HG02870 (cell line): ENCODE measurements around the gene MMP24OS.

Source experiments
- ATAC-seq: cut with Tn5 transposase; IDR thresholded peaks from one replicate; pipeline ENCODE4 v1.9.1; 2021; ENCODE audit warnings: mild to moderate bottlenecking, moderate library complexity; ENCODE audit not compliant: unreplicated experiment

Gene MMP24OS

DNA sequence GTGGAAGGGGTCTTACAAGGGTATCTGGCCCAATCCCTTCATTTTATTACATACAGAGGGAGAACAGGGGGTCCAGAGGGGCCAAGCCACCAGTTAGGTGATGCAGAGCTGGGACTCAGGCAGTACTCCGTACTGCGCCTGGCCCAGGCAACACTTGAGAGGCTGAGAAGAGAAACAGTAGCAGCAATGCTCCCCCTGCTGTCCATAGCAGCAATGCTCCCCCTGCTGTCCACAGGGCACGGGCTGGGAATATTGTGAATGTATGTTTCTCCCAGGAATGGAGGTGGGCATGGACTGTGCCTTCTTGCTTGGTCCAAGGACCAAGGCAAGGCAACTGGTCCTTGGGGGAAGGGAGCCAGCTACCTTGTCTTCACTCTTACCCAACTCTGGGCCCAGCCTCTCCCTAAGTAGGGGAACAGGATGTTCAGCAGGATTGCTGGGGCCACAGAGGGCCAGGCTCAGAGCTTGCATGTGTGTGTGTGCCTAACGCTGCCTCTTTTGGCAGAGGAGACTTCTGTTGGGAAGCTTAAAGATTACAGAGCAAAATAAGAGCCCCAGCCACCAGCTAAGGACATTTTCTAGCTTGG, 29.1 kb upstream of the MMP24OS start:
- no peak for ATAC-seq

DNA sequence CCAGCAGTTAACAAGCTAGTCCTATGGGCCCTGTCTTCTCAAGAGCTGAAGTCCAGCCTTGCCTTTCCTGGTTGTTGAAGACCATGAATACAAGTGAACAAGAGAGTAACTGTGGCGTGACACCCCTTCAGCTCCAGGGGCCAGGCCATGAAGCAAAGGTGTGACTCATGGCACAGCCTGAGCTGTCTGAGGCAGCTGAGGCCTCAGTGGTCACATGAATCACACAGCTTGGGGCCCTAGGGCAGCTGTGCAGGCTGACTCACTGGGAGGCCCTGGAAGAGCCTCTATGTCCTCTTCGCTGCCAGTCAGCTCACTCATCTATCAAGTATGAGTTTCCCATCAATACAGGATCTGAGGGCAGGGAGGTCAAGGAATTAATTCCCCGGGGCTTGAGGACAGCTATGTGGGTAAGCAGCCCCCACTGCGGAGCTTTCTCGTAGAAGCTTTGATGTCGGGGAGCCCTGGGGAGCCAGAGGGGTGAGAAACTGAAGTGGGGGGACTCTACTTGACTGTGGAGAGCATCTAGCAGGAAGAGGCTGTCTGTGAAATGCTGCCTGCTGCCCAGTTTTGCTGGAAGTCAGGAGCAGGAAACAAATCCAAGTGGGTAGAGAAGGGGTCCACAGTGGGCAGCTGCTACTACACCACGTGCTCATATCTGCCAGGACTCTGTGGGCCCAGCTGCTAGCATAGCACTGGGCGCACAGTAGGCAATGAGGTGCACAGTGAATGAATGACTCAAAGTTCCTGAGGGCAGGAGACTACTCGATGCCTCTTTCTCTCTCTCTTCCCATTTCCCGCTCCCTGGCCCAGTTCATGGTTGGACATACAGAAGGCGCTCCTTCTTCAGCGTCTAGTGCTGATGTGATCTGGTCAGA, 28.0 kb upstream of the MMP24OS start:
- ATAC-seq: no peak

DNA sequence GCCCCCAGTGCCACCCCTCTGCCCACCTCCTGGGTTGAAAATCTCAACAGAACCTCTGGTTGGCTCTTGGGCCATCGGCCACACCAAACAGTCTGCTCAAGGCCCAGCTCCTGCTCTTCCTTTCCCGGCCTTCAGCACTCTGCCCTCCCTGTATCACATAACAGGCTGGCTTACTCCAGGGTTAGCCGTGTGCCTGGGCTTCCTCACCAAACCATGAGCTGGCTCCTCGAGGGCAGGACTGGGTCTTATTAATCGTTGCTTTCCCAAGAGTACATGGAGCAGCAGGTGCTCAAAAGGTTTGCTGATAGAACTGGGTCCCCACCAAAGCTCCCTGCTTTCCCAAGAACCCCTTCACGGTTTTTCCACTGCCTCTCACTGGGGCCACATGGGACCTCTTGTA, 27.0 kb upstream of the MMP24OS start:
- no peak for ATAC-seq

DNA sequence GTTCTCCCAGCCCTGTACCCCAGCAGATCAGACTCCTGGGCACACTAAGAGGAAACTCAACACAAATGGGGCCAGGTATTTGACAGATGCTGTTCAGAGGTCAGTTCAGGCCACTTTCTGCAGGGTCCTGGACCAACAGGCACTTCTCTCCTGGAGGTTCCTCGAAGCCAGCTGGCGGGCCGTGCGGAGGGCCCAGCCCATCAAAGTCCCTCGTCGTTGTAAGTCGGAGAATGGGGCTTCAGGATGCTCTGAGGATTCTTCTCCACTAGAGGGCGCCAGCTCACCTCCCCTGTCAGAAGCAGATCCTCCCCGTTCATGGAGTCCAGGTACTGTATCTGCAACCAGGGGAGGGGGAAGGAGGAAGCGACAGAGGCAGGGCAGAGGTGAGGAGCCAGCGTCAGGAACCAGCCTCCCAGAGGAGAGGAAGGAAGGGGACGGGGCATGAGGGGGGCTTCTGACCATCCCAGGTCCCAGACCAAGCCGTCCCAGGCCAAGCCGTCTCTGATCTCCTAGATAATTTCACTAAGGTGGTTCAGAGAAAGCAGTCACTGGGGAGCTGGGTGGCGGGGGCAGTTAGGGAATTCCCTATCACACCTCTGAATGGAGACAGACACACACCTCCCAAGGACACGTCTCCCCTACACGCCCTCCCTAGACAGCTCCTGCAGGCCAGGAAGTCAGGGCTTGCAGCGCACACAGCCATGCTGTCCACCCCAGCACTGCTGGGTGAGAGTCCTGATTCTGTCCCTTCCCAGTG, 26.0 kb upstream of the MMP24OS start:
- no peak for ATAC-seq

DNA sequence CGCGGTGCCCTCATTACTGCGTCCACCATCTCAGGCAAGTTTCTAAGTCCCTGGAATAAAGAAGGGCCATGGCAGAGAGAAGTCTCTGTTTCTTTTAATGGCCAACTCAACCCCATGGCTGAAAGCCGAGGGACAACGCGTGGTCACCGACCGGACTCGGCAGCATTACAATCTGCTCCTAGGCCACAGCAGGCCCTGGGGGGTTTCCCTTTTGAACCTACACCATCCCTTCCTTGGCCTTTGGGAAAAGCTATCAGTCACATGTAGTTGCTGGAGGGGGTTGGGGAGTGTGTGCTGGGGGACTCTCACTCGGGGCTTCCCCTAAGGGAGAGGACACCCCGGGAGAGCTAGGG, 25.4 kb upstream of the MMP24OS start:
- ATAC-seq: no peak

DNA sequence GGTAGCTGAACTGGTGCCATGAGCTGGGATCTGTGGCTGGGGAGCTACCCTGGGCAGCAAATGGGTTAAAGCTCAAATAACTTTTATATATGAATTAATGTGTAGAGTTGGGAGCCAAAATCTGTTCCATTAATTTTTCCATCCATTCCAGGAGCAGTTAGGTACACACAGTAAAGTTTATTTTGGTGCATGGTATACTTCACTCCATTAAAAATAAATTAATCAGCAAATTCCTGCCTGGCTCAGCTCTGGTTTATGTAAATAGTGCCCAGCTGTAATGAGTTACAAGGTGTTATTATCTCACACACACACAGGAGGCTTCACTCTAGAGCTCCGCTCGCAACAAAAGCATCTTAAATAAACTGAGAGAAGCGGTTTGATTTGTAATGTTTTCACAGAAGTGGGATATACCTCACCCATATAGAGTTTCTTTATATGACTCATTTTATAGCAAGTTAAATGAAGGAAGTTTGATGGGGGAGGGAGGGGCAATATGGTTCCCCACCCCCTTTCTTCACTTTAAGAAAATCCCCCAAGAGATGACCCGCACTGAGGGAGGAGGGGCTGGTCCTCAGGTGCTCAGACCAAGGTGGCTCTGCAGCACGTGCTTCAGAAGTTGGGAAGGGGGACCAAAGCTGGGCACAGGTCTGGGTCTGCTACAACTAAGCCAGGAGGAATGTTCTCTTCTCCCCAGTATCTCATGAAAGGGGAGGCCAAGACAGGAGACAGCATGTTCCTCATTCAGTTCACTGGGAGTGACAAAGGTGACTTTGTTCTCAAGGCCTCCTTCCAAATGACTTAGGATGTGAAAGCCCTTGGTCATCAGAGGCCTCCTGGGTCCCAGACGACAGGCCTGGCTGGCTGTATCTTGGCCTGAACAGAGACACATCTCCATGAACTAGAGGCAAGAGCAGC, 24.8 kb upstream of the MMP24OS start:
- no peak for ATAC-seq

DNA sequence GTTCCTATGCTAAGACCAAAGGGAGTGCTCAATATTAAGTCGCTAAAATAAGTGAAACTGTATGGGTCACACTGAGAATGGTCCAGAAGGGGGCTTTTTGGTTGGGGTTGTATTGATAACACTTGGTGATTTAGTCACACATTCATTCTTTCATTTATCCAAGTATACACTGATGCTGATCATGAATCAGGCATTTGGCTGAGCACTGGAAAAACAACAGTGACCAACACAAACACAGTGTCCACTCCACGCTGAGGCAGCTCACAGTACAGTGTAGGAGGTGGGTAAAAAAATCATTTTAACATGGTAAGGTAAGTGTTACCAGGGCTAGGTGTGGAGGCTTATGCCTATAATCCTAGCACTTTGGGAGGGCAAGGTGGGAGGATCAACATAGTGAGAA, 23.5 kb upstream of the MMP24OS start:
- no peak for ATAC-seq

DNA sequence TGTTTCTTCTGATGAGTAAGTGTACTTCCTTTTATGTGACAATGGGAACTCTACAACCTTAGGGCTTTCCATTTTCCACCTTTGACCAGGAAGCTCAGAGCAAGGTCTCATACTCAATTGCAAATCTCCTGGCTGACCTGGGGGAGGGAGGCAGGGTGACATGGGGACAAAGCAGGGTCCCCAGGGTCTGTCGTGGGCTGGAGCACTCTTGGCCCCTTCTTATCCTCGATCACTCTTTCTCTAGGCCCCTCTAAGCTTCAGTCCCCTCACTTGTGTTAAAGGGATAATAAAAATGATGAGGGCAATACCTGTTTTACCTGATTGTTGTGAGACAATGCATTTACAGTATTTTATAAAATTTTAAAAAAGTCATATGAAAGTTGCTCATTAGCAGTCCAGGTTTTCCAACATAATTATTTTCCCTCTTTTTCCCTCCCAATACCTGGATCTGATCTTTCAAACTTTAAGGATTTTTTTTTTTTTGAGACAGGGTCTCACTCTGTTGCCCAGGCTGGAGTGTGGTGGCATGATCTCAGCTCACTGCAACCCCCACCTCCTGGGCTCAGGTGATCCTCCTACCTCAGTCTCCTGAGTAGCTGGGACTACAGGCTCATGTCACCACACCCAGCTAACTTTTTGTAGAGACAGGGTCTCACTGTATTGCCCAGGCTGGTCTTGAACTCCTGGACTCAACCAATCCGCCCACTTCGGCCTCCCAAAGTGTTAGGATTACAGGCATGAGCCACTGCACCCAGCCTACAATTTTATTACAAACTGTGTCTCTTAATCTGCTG, 22.7 kb upstream of the MMP24OS start:
- ATAC-seq: no peak

DNA sequence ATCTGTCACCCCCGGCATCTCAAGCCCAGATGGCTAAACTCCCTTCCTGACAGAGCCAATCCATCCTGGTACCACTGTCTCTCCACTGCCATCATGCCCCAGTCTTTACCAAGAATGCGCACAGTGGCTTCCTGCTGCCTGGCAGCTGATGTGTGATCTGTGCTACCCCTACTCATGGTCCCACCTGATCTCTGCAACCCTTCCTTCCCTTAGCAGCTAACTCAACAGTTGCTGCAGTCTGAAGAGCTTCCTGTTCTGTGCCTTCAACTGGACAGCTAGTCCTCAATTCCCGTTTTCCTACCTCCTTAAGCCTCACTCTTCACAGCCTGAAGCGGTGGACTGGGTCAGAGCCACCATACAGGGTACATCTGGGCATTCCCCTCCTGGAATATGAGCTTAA, 21.9 kb upstream of the MMP24OS start:
- no peak for ATAC-seq

DNA sequence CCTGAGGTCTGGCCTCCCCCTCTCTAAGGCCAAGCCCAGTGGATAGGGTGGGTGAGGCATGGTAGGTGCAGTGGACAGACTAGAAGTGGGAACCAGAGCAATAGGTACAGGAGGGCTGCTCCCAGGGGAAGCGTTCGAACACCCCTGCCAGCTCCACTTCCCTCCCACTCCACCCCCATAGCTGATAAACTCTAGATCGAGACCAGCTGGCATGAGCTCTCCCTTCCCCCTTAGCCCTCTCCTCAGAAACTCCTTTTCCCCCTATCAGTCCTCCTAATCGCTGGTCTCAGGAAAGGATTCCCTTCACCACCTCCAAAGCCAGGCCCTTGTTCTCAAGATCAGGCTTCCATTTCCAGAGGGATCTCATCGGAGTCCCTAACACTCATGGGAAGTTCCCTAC, 20.3 kb upstream of the MMP24OS start:
- no peak for ATAC-seq

DNA sequence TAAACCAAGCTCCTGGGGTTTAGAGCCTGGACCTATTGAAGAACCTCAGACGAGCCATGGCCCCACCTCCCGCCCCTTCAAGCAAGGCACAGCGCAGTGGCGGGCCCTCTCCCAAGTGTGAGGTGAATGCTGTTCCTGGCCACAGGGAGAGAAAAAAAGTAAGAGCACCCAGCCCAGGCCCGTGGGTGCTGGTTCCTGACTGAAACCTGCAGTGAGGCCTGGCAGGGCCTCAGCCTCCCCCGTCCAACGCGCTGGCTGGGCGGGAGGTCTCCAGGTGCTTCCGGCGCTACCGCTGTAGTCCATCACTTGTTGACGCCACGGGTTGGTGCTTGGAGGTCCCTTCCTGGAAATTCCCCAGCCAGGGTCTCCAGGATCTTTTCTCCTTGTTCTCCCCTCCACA, 19.8 kb upstream of the MMP24OS start:
- ATAC-seq: no peak

DNA sequence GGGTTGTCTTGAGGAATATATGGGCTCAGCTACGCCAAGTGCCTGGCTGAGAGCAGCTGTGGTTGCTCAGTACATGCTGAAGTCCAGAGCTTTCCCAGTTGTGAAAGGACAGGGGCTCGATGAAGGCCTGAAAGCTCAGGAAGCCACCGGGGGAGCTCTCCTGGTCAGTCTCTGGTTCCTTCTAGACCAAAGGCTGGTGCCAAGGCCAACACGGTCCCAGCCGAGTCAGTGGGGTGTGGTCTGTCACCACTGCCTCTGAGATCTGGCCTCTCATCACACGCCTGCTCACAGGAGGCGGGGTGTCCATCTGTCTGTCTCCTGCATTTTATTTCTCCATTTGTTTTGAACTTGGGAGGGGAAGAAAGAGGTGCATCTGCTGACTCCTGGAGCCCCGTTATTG, 19.2 kb upstream of the MMP24OS start:
- no peak for ATAC-seq

DNA sequence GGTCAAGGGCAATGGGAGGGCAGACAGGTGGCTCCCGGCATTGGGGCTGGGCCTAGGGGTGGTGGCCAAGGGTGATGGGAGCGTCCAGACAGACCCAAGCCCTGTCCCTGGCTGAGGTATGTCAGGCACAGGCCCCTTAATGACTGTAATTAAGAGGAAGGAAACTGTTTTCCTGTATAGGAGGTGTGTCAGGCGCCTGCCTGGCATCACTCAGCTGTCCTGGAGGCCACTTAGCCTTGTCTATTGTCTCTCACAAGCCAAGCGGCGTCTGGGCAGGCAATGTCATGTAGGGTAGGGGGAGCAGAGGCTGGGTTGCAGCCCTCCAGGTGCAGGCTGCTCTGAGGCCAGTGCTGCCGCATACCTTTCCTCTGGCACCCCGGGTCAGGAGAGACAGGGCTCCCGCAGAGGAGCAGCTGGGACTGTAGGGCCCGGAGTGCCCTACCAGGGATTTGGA, 18.2 kb upstream of the MMP24OS start:
- no peak for ATAC-seq

DNA sequence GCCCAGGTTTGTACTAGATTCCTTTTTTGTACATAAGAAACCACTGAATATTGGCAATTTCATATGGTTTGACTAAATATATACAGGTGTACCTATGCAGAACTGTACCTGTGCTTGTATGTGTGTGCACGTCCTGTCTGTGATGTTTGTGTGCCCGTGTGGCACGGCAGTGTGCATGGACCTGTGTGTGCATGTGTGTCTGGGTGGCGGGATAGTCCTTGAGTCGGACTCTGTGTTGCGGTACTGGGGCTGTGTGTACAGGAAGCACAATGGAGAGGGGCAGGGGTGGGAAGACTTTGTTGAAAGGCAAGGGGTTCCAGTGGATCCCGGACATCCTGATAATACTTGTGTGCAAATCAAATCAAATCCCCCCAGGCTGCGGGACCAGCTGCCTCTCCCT, 17.8 kb upstream of the MMP24OS start:
- no peak for ATAC-seq

DNA sequence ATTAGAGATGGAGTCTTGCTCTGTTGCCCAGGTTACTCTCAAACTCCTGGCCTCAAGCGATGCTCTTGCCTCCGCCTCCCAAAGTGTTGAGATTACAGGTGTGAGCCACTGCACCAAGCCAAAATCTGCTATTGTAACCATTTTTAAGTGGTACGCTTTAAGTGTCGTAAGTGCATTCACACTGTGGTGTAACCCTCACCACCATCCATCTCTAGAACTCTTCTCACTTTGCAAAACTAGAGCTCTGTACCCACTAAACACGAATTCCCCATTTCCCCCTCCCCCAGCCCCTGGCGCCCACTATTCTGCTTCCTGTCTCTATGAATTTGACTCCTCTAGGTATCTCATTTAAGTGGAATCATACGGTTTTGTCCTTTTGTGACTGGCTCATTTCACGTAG, 17.1 kb upstream of the MMP24OS start:
- no peak for ATAC-seq

DNA sequence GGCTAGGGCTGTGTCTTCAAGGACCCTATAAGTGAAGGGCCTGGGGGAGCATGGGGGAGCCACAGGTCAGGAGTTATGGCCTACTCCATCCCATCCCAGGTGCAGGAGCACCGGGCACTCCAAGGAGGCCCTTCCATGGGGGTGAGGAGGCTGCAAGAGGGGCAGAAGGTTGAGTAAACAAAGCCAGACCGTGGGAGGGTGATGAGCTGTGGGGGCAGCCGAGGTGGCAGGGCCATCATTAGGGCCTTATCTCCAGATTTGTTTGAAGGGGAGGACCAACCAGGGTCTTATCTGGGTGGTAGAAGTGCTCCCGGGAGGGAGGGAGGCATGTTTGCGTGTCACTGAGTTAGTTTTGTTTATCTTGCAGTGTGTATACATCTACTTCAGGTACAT, 16.4 kb upstream of the MMP24OS start:
- no peak for ATAC-seq

DNA sequence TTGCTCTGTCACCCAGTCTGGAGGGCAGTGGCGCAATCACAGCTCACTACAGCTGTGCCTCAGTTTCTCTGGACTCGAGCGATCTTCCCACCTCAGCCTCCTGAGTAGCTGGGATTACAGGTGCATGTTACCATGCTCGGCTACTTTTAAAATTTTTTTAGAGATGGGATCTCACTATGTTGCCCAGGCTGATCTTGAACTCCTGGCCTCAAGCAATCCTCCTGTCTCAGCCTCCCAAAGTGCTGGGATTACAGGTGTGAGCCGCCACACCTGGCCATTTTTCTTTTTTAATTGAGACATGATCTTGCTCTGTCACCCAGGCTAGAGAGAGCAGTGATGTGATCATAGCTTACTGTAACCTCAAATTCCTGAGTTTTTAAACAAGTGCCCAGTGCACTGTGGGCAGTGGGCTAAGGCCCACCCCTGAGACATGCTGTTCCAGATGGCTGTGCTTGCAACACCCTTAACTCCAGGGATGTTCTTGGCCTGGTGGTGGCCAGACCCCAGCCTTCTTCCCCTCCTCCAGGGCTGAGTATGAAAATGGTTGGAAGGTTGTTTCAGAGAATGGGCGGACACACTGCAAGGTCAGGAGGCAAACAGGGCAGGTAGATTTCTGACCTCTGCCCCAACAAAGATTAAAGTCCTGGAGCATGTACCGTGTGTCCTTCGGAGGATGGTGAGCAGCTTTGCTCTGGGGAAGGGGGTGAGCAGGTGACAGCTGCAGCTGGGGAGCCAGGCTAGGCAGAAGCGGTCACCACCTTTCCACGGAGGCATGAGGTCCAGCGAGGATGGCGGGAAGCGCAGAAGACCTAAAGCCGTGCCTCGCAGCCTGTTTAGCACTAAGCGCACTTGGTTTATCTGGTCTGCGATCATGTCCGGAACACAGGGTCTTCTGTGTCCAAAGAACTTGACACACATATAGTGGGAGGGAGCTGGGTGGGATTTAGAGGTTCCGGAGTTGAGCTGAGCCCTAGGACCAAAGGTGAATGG, 15.7 kb upstream of the MMP24OS start:
- no peak for ATAC-seq

DNA sequence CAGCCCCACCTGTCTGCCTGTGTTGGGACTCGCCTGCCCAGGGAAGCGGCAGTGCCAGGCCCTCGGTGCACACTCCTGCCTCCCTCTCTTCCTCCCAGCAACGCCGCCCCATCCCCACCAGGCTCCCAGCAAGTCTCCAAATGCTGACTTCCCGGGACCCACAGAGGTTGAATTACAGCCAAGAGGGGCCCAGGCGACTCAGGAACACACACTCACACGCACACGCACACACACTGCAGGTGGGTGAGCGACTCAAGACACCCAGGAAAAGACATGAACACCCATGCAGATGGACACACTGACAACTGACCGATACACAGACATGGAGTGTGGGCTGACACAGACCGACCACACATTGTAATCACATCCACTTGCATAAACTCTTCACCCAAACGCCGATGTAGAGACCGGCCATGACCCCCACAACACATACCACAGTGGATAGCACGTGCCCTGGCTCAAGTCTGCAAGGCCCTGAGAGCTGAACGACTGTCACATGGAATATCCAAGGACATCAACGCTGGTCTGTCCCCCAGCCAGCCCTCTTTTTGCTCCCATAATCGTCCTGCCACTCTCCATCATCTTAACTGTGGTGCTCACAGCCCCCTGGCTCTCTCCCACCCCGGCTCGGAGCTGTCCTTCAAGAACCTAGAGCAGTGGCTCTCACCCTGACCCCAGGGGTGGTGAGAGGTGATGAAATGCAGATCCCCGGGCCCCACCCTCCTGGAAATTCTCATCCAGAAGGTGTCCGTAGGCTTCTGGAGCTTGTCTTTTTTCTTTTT, 14.8 kb upstream of the MMP24OS start:
- no peak for ATAC-seq
